SK-N-SH treated with all-trans-retinoic acid at 6 μM for 48 hours (cell line): Measurements from ENCODE around the gene ANTXR2.
A peak's percentile ranks its signal among the peaks of the same experiment; 100 is the strongest.

Experiments
- ATAC-seq: fragments of 200-7000 bp; cut with Tn5 transposase; 3 replicates; pipeline ENCODE4 v1.9.1; 2020; ENCODE audit warnings: mild to moderate bottlenecking, moderate library complexity
- ARNTL ChIP-seq: fragments of 450-650 bp; formaldehyde crosslinking; IDR thresholded peaks from 2 replicates; pipeline ENCODE4 v1.5.0; 2020; ENCODE audit warnings: low read depth, mild to moderate bottlenecking, moderate library complexity, borderline replicate concordance
- CREB5 ChIP-seq: fragments of 250-450 bp; sonication (Bioruptor Pico); IDR thresholded peaks from 2 replicates; pipeline ENCODE4 v1.5.1; 2020; ENCODE audit warnings: low read depth, mild to moderate bottlenecking, moderate library complexity
- CSDC2 ChIP-seq: fragments of 250-450 bp; sonication (Bioruptor Pico); IDR thresholded peaks from 2 replicates; pipeline ENCODE4 v1.5.0; 2020; ENCODE audit warnings: mild to moderate bottlenecking, moderate library complexity
- ESRRG ChIP-seq: fragments of 250-450 bp; sonication (Bioruptor Pico); IDR thresholded peaks from 2 replicates; pipeline ENCODE4 v1.6.1; 2021; ENCODE audit warnings: mild to moderate bottlenecking
- GLIS3 ChIP-seq: fragments of 250-450 bp; sonication (Bioruptor Pico); IDR thresholded peaks from 2 replicates; pipeline ENCODE4 v1.5.0; 2020; ENCODE audit warnings: mild to moderate bottlenecking, moderate library complexity
- OSR1 ChIP-seq: fragments of 250-450 bp; sonication (Bioruptor Pico); IDR thresholded peaks from 2 replicates; pipeline ENCODE4 v1.8.0; 2022; ENCODE audit warnings: moderate library complexity, mild to moderate bottlenecking, inconsistent platforms
- PPARA ChIP-seq: fragments of 250-450 bp; sonication (Bioruptor Pico); IDR thresholded peaks from 2 replicates; pipeline ENCODE4 v1.5.0; 2020; ENCODE audit warnings: mild to moderate bottlenecking, borderline replicate concordance
- RARB ChIP-seq: fragments of 250-450 bp; sonication (Bioruptor Pico); IDR thresholded peaks from 2 replicates; pipeline ENCODE4 v1.8.0; 2021; ENCODE audit warnings: mild to moderate bottlenecking, moderate library complexity
- SNAI2 ChIP-seq: fragments of 250-450 bp; sonication (Bioruptor Pico); IDR thresholded peaks from 2 replicates; pipeline ENCODE4 v1.5.0; 2020; ENCODE audit warnings: mild to moderate bottlenecking, moderate library complexity
- TCF4 ChIP-seq: fragments of 250-450 bp; sonication (Bioruptor Pico); IDR thresholded peaks from 2 replicates; pipeline ENCODE4 v1.8.0; 2021; ENCODE audit warnings: mild to moderate bottlenecking, moderate library complexity, borderline replicate concordance
- TOX ChIP-seq: fragments of 250-450 bp; sonication (Bioruptor Pico); IDR thresholded peaks from 2 replicates; pipeline ENCODE4 v1.8.0; 2021; ENCODE audit warnings: mild to moderate bottlenecking, moderate library complexity, borderline replicate concordance
- TSHZ2 ChIP-seq: fragments of 250-450 bp; sonication (Bioruptor Pico); IDR thresholded peaks from 2 replicates; pipeline ENCODE4 v1.5.0; 2020; ENCODE audit warnings: mild to moderate bottlenecking, moderate library complexity
- ZC3H10 ChIP-seq: fragments of 250-450 bp; sonication (Bioruptor Pico); IDR thresholded peaks from 2 replicates; pipeline ENCODE4 v1.5.1; 2021; ENCODE audit warnings: mild to moderate bottlenecking, moderate library complexity
- ZFP30 ChIP-seq: fragments of 450-650 bp; formaldehyde crosslinking; IDR thresholded peaks from 2 replicates; pipeline ENCODE4 v1.5.0; 2022; ENCODE audit warnings: mild to moderate bottlenecking, moderate library complexity
- ZNF70 ChIP-seq: fragments of 450-650 bp; formaldehyde crosslinking; IDR thresholded peaks from 2 replicates; pipeline ENCODE4 v1.5.0; 2020; ENCODE audit warnings: mild to moderate bottlenecking, moderate library complexity
- ZNF8 ChIP-seq: fragments of 450-650 bp; formaldehyde crosslinking; IDR thresholded peaks from 2 replicates; pipeline ENCODE4 v1.5.0; 2020; ENCODE audit warnings: mild to moderate bottlenecking, moderate library complexity
- TF ChIP-seq, protein P1 (sequence below): fragments of 250-450 bp; sonication (Bioruptor Pico); IDR thresholded peaks from 2 replicates; pipeline ENCODE4 v1.8.0; 2020; ENCODE audit warnings: mild to moderate bottlenecking, moderate library complexity, borderline replicate concordance
- TF ChIP-seq, protein P2 (sequence below): fragments of 250-450 bp; sonication (Bioruptor Pico); IDR thresholded peaks from 2 replicates; pipeline ENCODE4 v1.8.0; 2021; ENCODE audit warnings: low read depth, mild to moderate bottlenecking, moderate library complexity, borderline replicate concordance

ANTXR2 gene

DNA sequence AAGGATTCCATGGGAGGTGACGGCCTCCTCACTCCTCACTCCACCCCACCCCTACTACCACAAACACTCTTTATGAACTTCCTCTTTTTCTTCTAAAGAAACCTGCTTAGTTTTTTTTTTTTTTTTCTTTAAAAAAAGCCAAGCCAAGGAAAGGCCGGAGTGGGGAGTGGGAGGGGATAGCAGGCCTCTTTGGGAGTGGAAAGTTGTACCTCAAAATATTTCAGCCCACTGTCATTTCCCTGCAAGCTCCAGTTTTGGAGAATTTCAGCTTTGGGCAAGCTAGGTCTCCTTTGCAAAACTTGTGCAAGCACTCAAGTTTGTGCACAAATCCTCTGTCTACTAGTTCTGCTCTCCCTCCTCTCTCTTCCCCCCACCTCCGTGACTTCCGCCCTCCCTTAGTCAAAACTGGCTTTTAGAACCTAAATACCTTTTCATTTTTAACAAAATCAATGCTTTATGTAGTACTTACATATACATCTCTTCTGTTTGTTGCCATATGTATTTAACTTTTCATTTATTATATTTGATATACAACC, 512 bp upstream of the ANTXR2 start:
- no peak for ATAC-seq
- TF ChIP-seq TOX = no peak
- no peak for TF ChIP-seq OSR1 (CRISPR knock-in tag)
- TF ChIP-seq ESRRG = no peak
- no peak for TF ChIP-seq ZC3H10
- TF ChIP-seq TSHZ2 (CRISPR knock-in tag) = no peak
- TF ChIP-seq GLIS3 = no peak
- TF ChIP-seq RARB (CRISPR knock-in tag) = no peak
- TF ChIP-seq TCF4 (CRISPR knock-in tag) = no peak
- TF ChIP-seq, protein P1, sequence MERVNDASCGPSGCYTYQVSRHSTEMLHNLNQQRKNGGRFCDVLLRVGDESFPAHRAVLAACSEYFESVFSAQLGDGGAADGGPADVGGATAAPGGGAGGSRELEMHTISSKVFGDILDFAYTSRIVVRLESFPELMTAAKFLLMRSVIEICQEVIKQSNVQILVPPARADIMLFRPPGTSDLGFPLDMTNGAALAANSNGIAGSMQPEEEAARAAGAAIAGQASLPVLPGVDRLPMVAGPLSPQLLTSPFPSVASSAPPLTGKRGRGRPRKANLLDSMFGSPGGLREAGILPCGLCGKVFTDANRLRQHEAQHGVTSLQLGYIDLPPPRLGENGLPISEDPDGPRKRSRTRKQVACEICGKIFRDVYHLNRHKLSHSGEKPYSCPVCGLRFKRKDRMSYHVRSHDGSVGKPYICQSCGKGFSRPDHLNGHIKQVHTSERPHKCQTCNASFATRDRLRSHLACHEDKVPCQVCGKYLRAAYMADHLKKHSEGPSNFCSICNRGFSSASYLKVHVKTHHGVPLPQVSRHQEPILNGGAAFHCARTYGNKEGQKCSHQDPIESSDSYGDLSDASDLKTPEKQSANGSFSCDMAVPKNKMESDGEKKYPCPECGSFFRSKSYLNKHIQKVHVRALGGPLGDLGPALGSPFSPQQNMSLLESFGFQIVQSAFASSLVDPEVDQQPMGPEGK (CRISPR knock-in tag) = no peak
- TF ChIP-seq, protein P2, sequence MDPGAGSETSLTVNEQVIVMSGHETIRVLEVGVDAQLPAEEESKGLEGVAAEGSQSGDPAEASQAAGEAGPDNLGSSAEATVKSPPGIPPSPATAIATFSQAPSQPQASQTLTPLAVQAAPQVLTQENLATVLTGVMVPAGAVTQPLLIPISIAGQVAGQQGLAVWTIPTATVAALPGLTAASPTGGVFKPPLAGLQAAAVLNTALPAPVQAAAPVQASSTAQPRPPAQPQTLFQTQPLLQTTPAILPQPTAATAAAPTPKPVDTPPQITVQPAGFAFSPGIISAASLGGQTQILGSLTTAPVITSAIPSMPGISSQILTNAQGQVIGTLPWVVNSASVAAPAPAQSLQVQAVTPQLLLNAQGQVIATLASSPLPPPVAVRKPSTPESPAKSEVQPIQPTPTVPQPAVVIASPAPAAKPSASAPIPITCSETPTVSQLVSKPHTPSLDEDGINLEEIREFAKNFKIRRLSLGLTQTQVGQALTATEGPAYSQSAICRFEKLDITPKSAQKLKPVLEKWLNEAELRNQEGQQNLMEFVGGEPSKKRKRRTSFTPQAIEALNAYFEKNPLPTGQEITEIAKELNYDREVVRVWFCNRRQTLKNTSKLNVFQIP (CRISPR knock-in tag) = no peak
- no peak for TF ChIP-seq PPARA
- no peak for TF ChIP-seq ARNTL
- no peak for TF ChIP-seq ZFP30
- no peak for TF ChIP-seq SNAI2 (CRISPR knock-in tag)

DNA sequence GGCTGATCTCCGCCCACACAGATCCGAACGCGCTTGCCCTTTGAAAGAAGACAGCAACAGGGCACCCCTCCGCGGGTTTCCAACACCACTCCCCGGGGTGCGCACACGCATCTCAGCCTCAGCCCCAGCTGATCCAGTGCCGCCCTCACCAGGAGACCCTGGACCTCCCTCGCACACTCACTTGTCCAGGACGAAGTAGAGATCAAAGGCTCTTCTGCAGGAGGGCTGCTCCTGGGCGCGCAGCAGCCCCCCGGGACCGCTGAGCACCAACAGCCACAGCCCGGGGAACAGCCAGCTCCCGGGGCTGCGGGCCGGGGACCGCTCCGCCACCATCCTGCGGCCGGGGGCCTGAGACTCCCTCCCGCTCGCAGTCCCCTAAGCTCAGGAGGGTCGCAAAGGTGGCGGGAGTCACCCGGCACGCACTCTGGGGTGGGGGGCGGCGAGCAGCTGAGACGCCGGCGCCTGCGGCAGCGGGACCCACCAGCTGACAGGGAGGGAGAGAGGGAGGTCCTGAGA, 743 bp downstream of the ANTXR2 start:
- peak; percentile 45 for ATAC-seq
- TF ChIP-seq GLIS3 (no peak), SNAI2 (CRISPR knock-in tag) (no peak), CREB5 (no peak), ZC3H10 (no peak), TOX (no peak), RARB (CRISPR knock-in tag) (no peak), ARNTL (no peak)
- TF ChIP-seq, protein P2 (CRISPR knock-in tag) = no peak

- TF ChIP-seq CSDC2 (CRISPR knock-in tag) = no peak
- no peak for TF ChIP-seq ZFP30
- no peak for TF ChIP-seq OSR1 (CRISPR knock-in tag)
- TF ChIP-seq ZNF8 (CRISPR knock-in tag) = no peak
- TF ChIP-seq TSHZ2 (CRISPR knock-in tag) = no peak
- no peak for TF ChIP-seq SNAI2 (CRISPR knock-in tag)
- TF ChIP-seq, protein P1 (CRISPR knock-in tag) = no peak
- TF ChIP-seq ZNF70 (CRISPR knock-in tag) = no peak
- TF ChIP-seq ZC3H10 = no peak
- TF ChIP-seq, all 23 proteins: peak for 0
- ATAC-seq = no peak
Observed at GRCh38 chr4:80071604-80072227, 1.3 kb downstream of the ANTXR2 start.
